A549 (cell line): ENCODE measurements around the gene BLID. TPM values are rescaled to one million over a fixed set of nuclear protein-coding genes. Genes with fewer than 3 reads are reported as not detected.

Source experiments
- ATAC-seq, 2 experiments: fragments of 200-7000 bp in 1 of 2; fragments of >200 bp in 1 of 2; cut with Nextera tagmentation in 1 of 2; cut with Tn5 transposase in 1 of 2; 3 replicates each; pipeline versions ENCODE4 v1.8.0 to v1.9.1; 2018 to 2020; ENCODE audit warnings: mild to moderate bottlenecking in 1 of 2, moderate library complexity in 1 of 2
- CTCF ChIA-PET: fragments of 300-600 bp; sonication (Branson Sonifier 250); formaldehyde crosslinking; extraction: SDS; loops from one replicate; lab custom pipeline; 2021; ENCODE audit warnings: antibody characterized with exemption, inconsistent platforms; lab: Yijun Ruan, JAX
- POLR2A ChIA-PET: fragments of 350-600 bp; formaldehyde crosslinking; extraction: SDS; loops from one replicate; lab custom pipeline; 2021; ENCODE audit warnings: antibody characterized with exemption, inconsistent platforms; lab: Yijun Ruan, JAX
- DNase-seq, 2 experiments: peaks; one replicate each; pipeline versions ENCODE4 v3.0.0 to v3.0.0-alpha.2; 2011 to 2016; ENCODE audit warnings: low read depth in 1 of 2, low spot score in 1 of 2
- FAIRE-seq: peaks from 2 replicates; lab custom pipeline; 2011; peaks lifted over from hg19 to GRCh38; lab: Jason Lieb, UNC
- H3K27ac ChIP-seq, 2 experiments: fragments of >200 bp; sonication (Bioruptor Twin); formaldehyde crosslinking; 3 replicates each; pipeline ENCODE4 v1.5.1; 2016 to 2017
- H3K4me1 ChIP-seq: fragments of >200 bp; sonication (Bioruptor Twin); formaldehyde crosslinking; 3 replicates; pipeline ENCODE4 v1.6.1; 2016
- H3K4me2 ChIP-seq: fragments of >200 bp; sonication (Bioruptor Twin); formaldehyde crosslinking; 3 replicates; pipeline ENCODE4 v1.6.1; 2016
- H3K4me3 ChIP-seq: fragments of >200 bp; sonication (Bioruptor Twin); formaldehyde crosslinking; 3 replicates; pipeline ENCODE4 v1.5.1; 2016
- H3K9me3 ChIP-seq: fragments of >200 bp; sonication (Bioruptor Twin); formaldehyde crosslinking; 3 replicates; pipeline ENCODE4 v1.6.1; 2016
- ATOH8 ChIP-seq: fragments of 250-450 bp; sonication (Bioruptor Pico); IDR thresholded peaks from 2 replicates; pipeline ENCODE4 v1.5.0; 2020; ENCODE audit warnings: low read depth, mild to moderate bottlenecking, moderate library complexity
- BHLHE40 ChIP-seq: IDR thresholded peaks from 2 replicates; pipeline ENCODE4 v1.6.1; 2012; ENCODE audit warnings: low read depth, low read length, inconsistent platforms
- CEBPB ChIP-seq, 2 experiments: fragments of >200 bp in 1 of 2; sonication (Bioruptor Twin) in 1 of 2; formaldehyde crosslinking in 1 of 2; IDR thresholded peaks; 2 replicates each; pipeline ENCODE4 v1.6.1; 2012 to 2016
- EHF ChIP-seq: fragments of 250-450 bp; sonication (Bioruptor Pico); IDR thresholded peaks from 2 replicates; pipeline ENCODE4 v1.5.0; 2020; ENCODE audit warnings: mild to moderate bottlenecking
- EHMT2 ChIP-seq: fragments of 200-600 bp; sonication (generic); IDR thresholded peaks from 2 replicates; pipeline ENCODE4 v1.6.1; 2016; ENCODE audit warnings: antibody characterized with exemption, low read depth, mild to moderate bottlenecking, moderate library complexity
- ELK1 ChIP-seq: fragments of 150-350 bp; IDR thresholded peaks from 2 replicates; pipeline ENCODE4 v1.6.1; 2014; ENCODE audit warnings: low read depth, mild to moderate bottlenecking, low read length
- FOSB ChIP-seq: fragments of 250-450 bp; sonication (Bioruptor Pico); IDR thresholded peaks from 2 replicates; pipeline ENCODE4 v1.5.0; 2020; ENCODE audit warnings: mild to moderate bottlenecking, moderate library complexity
- FOSL2 ChIP-seq, 2 experiments: fragments of 450-650 bp in 1 of 2; fragments of >200 bp in 1 of 2; sonication (Bioruptor Twin) in 1 of 2; formaldehyde crosslinking; IDR thresholded peaks; 2 replicates each; pipeline versions ENCODE4 v1.5.0 to v1.6.1; 2016 to 2020; ENCODE audit warnings: mild to moderate bottlenecking in 1 of 2, moderate library complexity in 1 of 2
- GATA3 ChIP-seq: IDR thresholded peaks from 2 replicates; pipeline ENCODE4 v1.6.1; 2012; ENCODE audit warnings: borderline replicate concordance
- HEYL ChIP-seq: fragments of 250-450 bp; sonication (Bioruptor Pico); IDR thresholded peaks from 2 replicates; pipeline ENCODE4 v1.8.0; 2021; ENCODE audit warnings: mild to moderate bottlenecking, moderate library complexity
- HOXA7 ChIP-seq: fragments of 250-450 bp; sonication (Bioruptor Pico); IDR thresholded peaks from 2 replicates; pipeline ENCODE4 v1.5.0; 2020; ENCODE audit warnings: mild to moderate bottlenecking, moderate library complexity
- HOXB5 ChIP-seq: fragments of 250-450 bp; sonication (Bioruptor Pico); IDR thresholded peaks from 2 replicates; pipeline ENCODE4 v1.5.0; 2020; ENCODE audit warnings: mild to moderate bottlenecking, moderate library complexity
- JUN ChIP-seq, 2 experiments: fragments of >200 bp; sonication (Bioruptor Twin); formaldehyde crosslinking; IDR thresholded peaks; 2 replicates in 1 of 2; 3 replicates in 1 of 2; pipeline ENCODE4 v1.6.1; 2016 to 2017
- JUNB ChIP-seq: fragments of >200 bp; sonication (Bioruptor Twin); formaldehyde crosslinking; IDR thresholded peaks from 2 replicates; pipeline ENCODE4 v1.6.1; 2016
- KDM1A ChIP-seq: fragments of 200-600 bp; sonication (generic); IDR thresholded peaks from 2 replicates; pipeline ENCODE4 v1.6.1; 2016; ENCODE audit warnings: low read depth, mild to moderate bottlenecking
- KDM5A ChIP-seq: fragments of 200-600 bp; sonication (generic); IDR thresholded peaks from 2 replicates; pipeline ENCODE4 v1.6.1; 2016; ENCODE audit warnings: antibody characterized with exemption, mild to moderate bottlenecking
- MAZ ChIP-seq: fragments of 150-350 bp; IDR thresholded peaks from 2 replicates; pipeline ENCODE4 v1.6.1; 2014; ENCODE audit warnings: antibody characterized with exemption, low read depth, low read length, borderline replicate concordance
- NPAS2 ChIP-seq: fragments of 250-450 bp; sonication (Bioruptor Pico); IDR thresholded peaks from 2 replicates; pipeline ENCODE4 v1.8.0; 2022; ENCODE audit warnings: mild to moderate bottlenecking, moderate library complexity, borderline replicate concordance
- POLR2A ChIP-seq: IDR thresholded peaks from 2 replicates; pipeline ENCODE4 v1.6.1; 2012; ENCODE audit warnings: mild to moderate bottlenecking, low read length
- POLR2AphosphoS2 ChIP-seq: conservative IDR thresholded peaks from 2 replicates; pipeline ENCODE4 v1.6.1; 2012; ENCODE audit warnings: low read length, improper control_type of control experiment, inconsistent platforms
- RARB ChIP-seq: fragments of 250-450 bp; sonication (Bioruptor Pico); IDR thresholded peaks from 2 replicates; pipeline ENCODE4 v1.8.0; 2021; ENCODE audit warnings: mild to moderate bottlenecking, moderate library complexity
- RFX5 ChIP-seq: fragments of 450-650 bp; IDR thresholded peaks from 2 replicates; pipeline ENCODE4 v1.7.1; 2014; ENCODE audit warnings: antibody characterized with exemption, mild to moderate bottlenecking, moderate library complexity
- SMC3 ChIP-seq: fragments of >200 bp; sonication (Bioruptor Twin); formaldehyde crosslinking; IDR thresholded peaks from 3 replicates; pipeline ENCODE4 v1.6.1; 2018; ENCODE audit warnings: inconsistent platforms
- SREBF2 ChIP-seq: fragments of 450-650 bp; IDR thresholded peaks from 2 replicates; pipeline ENCODE4 v1.6.1; 2014; ENCODE audit warnings: mild to moderate bottlenecking, moderate library complexity
- TP53 ChIP-seq: fragments of 250-450 bp; sonication (Bioruptor Pico); IDR thresholded peaks from 2 replicates; pipeline ENCODE4 v1.5.0; 2021; ENCODE audit warnings: mild to moderate bottlenecking, moderate library complexity
- ZC3H11A ChIP-seq: fragments of 450-650 bp; IDR thresholded peaks from 2 replicates; pipeline ENCODE4 v1.6.1; 2014; ENCODE audit warnings: antibody characterized with exemption, mild to moderate bottlenecking
- ZNF302 ChIP-seq: fragments of 250-450 bp; sonication (Bioruptor Pico); IDR thresholded peaks from 2 replicates; pipeline ENCODE4 v1.9.0; 2021; ENCODE audit warnings: inconsistent platforms, mild to moderate bottlenecking, moderate library complexity
- WGBS: methylation state at CpG from one replicate; pipeline ENCODE4 v1.1.6; 2017; ENCODE audit errors: missing lambda C conversion rate; 5-methylcytosine and 5-hydroxymethylcytosine counted together
- polyA plus RNA-seq, 4 experiments: library from polyadenylated mRNA; depleted of rRNA in 3 of 4; stranded (reverse); fragments of >200 nt; fragmentation: RNase III in 1 of 4; extraction: RNeasy Plus Mini Kit Qiagen cat#74134 plus additional on column Dnase treatment in 1 of 4; gene quantifications; 2 replicates in 3 of 4; 3 replicates in 1 of 4; pipeline ENCODE4 v1.2.3, GENCODE V29; 2011 to 2017

The BLID gene
- polyA plus RNA-seq, 2 of the 4 experiments (the other 2 are of a cell fraction): 0.14 TPM; not detected in 1

- no peaks in the 10 kb centered on the region for H3K9me3 ChIP-seq
- POLR2A ChIA-PET: no interaction called here
- H3K4me3 ChIP-seq: peak overlapping the region; percentile 14; the same call in 1 of the 3 replicates
- peak in 1 of 2 experiments; percentile 53 for DNase-seq
- CTCF ChIA-PET: no interaction called here
- peak overlapping the region; percentile 97 for H3K4me2 ChIP-seq
- ATAC-seq: peak; percentile 60 to 67; a peak in 5 of 6 replicates
- H3K27ac ChIP-seq: peak overlapping the region; percentile 43 to 74; a peak in 5 of 6 replicates
- peaks cover 91% of the 10 kb centered on the region for H3K4me1 ChIP-seq
- peak; percentile 13 for FAIRE-seq
- TF ChIP-seq SREBF2 (no peak), CEBPB (IDR thresholded peaks at IDR 0.05) (peak in 1 of 2 experiments; percentile 40; a peak in 1 of 4 replicates), GATA3 (peak; percentile 82), HOXB5 (CRISPR knock-in tag) (no peak), KDM1A (no peak), JUN (IDR thresholded peaks at IDR 0.05) (peak; percentile 29 to 50; a peak in 2 of 5 replicates), JUNB (peak; percentile 41; the same call in 1 of the 2 replicates), TP53 (CRISPR knock-in tag) (no peak)
- 5% methylated on average over 5 of the region's 5 CpGs for WGBS
Measured at GRCh38 chr11:122150216-122151124, 34.5 kb upstream of the BLID start.

- no peak overlapping the region for H3K4me3 ChIP-seq
- peaks cover 80% of the 10 kb centered on the region for H3K4me1 ChIP-seq
- no peak for FAIRE-seq
- POLR2A ChIA-PET: no interaction called here
- CTCF ChIA-PET: no interaction called here
- peak overlapping the region; percentile 43 to 59; a peak in 3 of 6 replicates for H3K27ac ChIP-seq
- peak overlapping the region; percentile 97 for H3K4me2 ChIP-seq
- no peak for TF ChIP-seq CEBPB (IDR thresholded peaks at IDR 0.05)
- no peak for TF ChIP-seq RFX5
- no peak for TF ChIP-seq POLR2A
- TF ChIP-seq RARB (CRISPR knock-in tag): no peak
- no peak for TF ChIP-seq HOXB5 (CRISPR knock-in tag)
- no peak for TF ChIP-seq ZC3H11A
- TF ChIP-seq ZNF302 (CRISPR knock-in tag): no peak
- TF ChIP-seq JUN (IDR thresholded peaks at IDR 0.05): no peak
- TF ChIP-seq HEYL (CRISPR knock-in tag): no peak
- TF ChIP-seq FOSB (CRISPR knock-in tag): no peak
- no peak for TF ChIP-seq POLR2AphosphoS2
- no peak for TF ChIP-seq ATOH8 (CRISPR knock-in tag)
- TF ChIP-seq GATA3: no peak
- no peak for TF ChIP-seq SMC3
- TF ChIP-seq MAZ: no peak
- TF ChIP-seq KDM5A: no peak
- no peak for TF ChIP-seq EHMT2
- TF ChIP-seq EHF: no peak
- no peak for TF ChIP-seq HOXA7 (CRISPR knock-in tag)
- no peak for ATAC-seq
- 23% methylated on average over 4 of the region's 4 CpGs for WGBS
- H3K9me3 ChIP-seq: no peaks in the 10 kb centered on the region
- no peak for DNase-seq
Measured at GRCh38 chr11:122149202-122149601, 33.2 kb upstream of the BLID start.

GRCh38 chr11:122146475-122146874 lies 30.5 kb upstream of the BLID start:
- POLR2A ChIA-PET: no interaction called here
- H3K4me1 ChIP-seq: peaks cover 68% of the 10 kb centered on the region
- peak in 1 of 2 experiments; percentile 25 for DNase-seq
- no peaks in the 10 kb centered on the region for H3K9me3 ChIP-seq
- CTCF ChIA-PET: interaction anchor here (0.7 kb wide), 1 partner anchor 31 kb away, joined by 3 read pairs; no protein-coding TSS in a partner anchor
- H3K4me3 ChIP-seq: no peak overlapping the region
- TF ChIP-seq GATA3 (peak; percentile 82), ELK1 (no peak), NPAS2 (CRISPR knock-in tag) (no peak), EHF (no peak), JUNB (peak; percentile 59), CEBPB (IDR thresholded peaks at IDR 0.05) (peak in 1 of 2 experiments; percentile 41; a peak in 1 of 4 replicates), FOSL2 (IDR thresholded peaks at IDR 0.05) (0 out of 2 replicates have a peak, but pooled peaks have one; percentile 21), FOSL2 (CRISPR knock-in tag; IDR thresholded peaks at IDR 0.05) (peak; percentile 44; the same call in 1 of the 2 replicates), BHLHE40 (no peak)
- 34% methylated on average over 2 of the region's 2 CpGs for WGBS
- peak overlapping the region; percentile 14; the same call in 1 of the 3 replicates for H3K4me2 ChIP-seq
- ATAC-seq: peak in 1 of 2 experiments; percentile 36; a peak in 3 of 6 replicates
- H3K27ac ChIP-seq: peak overlapping the region in 1 of 2 experiments; percentile 18; a peak in 2 of 6 replicates
- no peak for FAIRE-seq
